Gastrocnemius medialis (tissue), 4 donors: Measurements from ENCODE around the gene PLD5. TPM values are rescaled to one million over a fixed set of nuclear protein-coding genes. Genes with fewer than 3 reads are reported as not detected.

Experiments used
- ATAC-seq, 2 donors: fragments of 150-250 bp; one replicate each; pipeline ENCODE4 v1.9.1; 2016
- DNase-seq, 2 donors: peaks; one replicate each; pipeline ENCODE4 v3.0.0-alpha.2; 2019
- H3K27ac ChIP-seq, 4 donors: fragments of 200-600 bp; sonication (generic); 1 replicate in 1 of 4; 2 replicates in 3 of 4; pipeline ENCODE4 v1.5.1; 2016 to 2018; ENCODE audit warnings: mild to moderate bottlenecking in 2 of 4, moderate library complexity in 1 of 4
- H3K27me3 ChIP-seq, 3 donors: fragments of 200-600 bp; sonication (generic) in 2 of 3; 1 replicate in 1 of 3; 2 replicates in 2 of 3; pipeline versions ENCODE4 v1.5.1 to v1.6.0; 2016 to 2019; ENCODE audit warnings: mild to moderate bottlenecking in 1 of 3, moderate library complexity in 1 of 3
- H3K36me3 ChIP-seq, 2 donors: fragments of 200-600 bp; sonication (generic) in 1 of 2; one replicate each; pipeline ENCODE4 v1.5.1; 2017 to 2018
- H3K4me1 ChIP-seq, 2 donors: fragments of 200-600 bp; sonication (generic) in 1 of 2; one replicate each; pipeline ENCODE4 v1.5.1; 2016 to 2017; ENCODE audit warnings: mild to moderate bottlenecking in 2 of 2
- H3K4me3 ChIP-seq, 4 donors: fragments of 200-600 bp; sonication (generic) in 3 of 4; 1 replicate in 1 of 4; 2 replicates in 3 of 4; pipeline ENCODE4 v1.5.1; 2016 to 2019; ENCODE audit warnings: mild to moderate bottlenecking in 2 of 4
- H3K9me3 ChIP-seq, 3 donors: fragments of 200-600 bp; sonication (generic) in 2 of 3; 1 replicate in 1 of 3; 2 replicates in 2 of 3; pipeline ENCODE4 v1.5.1; 2016 to 2019
- CTCF ChIP-seq, 5 experiments: fragments of 450-650 bp in 3 of 5; fragments of 200-600 bp in 2 of 5; sonication (generic) in 2 of 5; IDR thresholded peaks in 4 of 5; conservative IDR thresholded peaks in 1 of 5; 1 replicate in 4 of 5; 2 replicates in 1 of 5; pipeline ENCODE4 v1.5.1; 2016 to 2019; ENCODE audit warnings: antibody characterized with exemption in 5 of 5, mild to moderate bottlenecking in 3 of 5, moderate library complexity in 3 of 5
- POLR2A ChIP-seq, 2 donors: fragments of 450-650 bp; IDR thresholded peaks; one replicate each; pipeline ENCODE4 v1.6.1; 2017; ENCODE audit warnings: antibody characterized with exemption in 2 of 2, mild to moderate bottlenecking in 2 of 2, moderate library complexity in 2 of 2
- in situ Hi-C, 4 donors: fragments of 200-750 bp; cut with MboI; loops; one replicate each; pipeline versions ENCODE4 v1.15.0 to v1.8.0; 2017; ENCODE audit warnings: low sequenced_read_pairs in 4 of 4
- intact Hi-C: fragments of 100-400 bp; cut with DNase I; formaldehyde crosslinking; loops from one replicate; pipeline ENCODE4 v1.15.1; 2023; ENCODE audit warnings: low total_unique reads
- total RNA-seq, 4 donors: library from RNA; depleted of rRNA; stranded (reverse); fragments of >200 nt; gene quantifications; one replicate each; pipeline versions ENCODE4 v1.1.0 to v1.2.3, GENCODE V29; 2016

The PLD5 gene
- total RNA-seq, 4 donors from 2014 or later: 0.04 TPM; not detected in 3

DNA sequence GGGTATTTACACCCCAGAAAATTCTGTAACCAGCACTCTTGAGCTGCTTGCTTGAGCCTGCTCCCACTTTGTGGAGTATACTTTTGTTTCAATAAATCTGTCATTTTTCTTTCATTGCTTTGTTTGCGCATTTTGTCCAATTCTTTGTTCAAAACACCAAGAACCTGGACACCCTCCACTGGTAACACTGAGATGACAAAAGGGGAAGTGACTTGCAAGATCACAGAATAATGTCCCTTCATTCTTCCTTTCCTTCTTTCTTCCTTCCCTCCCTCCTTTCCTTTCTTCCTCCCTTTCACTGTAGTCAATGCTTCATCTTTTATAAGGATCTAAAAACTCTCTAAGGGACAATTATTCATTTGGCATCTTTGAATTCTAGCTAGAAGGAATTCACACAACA lies 391.1 kb downstream of the PLD5 start:
- Histone ChIP-seq H3K4me1 (no peaks in the 10 kb centered on the region), H3K4me3 (no peak overlapping the region), H3K36me3 (no peaks in the 10 kb centered on the region), H3K9me3 (no peaks in the 10 kb centered on the region), H3K27me3 (no peaks in the 10 kb centered on the region), H3K27ac (no peak overlapping the region)
- TF ChIP-seq POLR2A (IDR thresholded peaks at IDR 0.05) (no peak), CTCF (IDR thresholded peaks at IDR 0.05 in 4 of 5, conservative IDR thresholded peaks at IDR 0.05 in 1 of 5) (no peak)
- in situ Hi-C loops (no loop called here), intact Hi-C loops (no loop called here)
- DNase-seq (no peak), ATAC-seq (no peak)

DNA sequence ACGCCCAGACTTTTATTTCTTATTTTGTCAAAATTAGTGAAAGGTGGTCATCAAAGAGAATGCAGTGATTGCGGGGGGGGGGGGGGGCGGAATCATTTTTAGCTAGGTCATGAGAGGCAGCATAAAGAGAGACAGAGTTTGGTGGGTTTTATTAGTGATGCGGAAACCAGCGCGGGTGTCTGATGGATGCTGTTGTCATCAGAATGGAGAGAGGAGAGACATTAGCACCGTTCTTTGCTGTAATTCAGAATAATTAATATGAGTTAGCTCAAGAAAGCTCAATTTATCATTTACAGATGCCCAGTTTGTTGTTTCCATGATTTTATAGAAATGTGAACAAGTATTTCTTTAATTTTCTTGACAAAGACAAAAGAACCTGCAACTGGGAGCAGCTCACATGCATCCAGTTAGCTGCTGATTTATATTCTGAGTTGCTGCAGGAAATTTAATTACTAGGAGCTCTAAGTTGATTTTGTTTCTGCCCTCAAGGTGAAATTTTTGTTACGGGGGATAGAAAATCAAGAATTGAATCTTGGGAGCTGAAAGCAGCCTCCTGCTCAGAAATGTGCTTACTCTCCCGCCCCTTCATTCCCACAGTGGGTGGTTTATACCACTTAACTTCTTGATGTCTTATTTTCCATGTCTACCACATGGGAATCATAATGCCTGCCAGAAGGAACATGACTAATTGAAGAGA lies 392.2 kb downstream of the PLD5 start:
- Histone ChIP-seq H3K36me3 (no peaks in the 10 kb centered on the region), H3K27me3 (no peaks in the 10 kb centered on the region), H3K4me3 (no peak overlapping the region), H3K4me1 (no peaks in the 10 kb centered on the region), H3K9me3 (no peaks in the 10 kb centered on the region), H3K27ac (no peak overlapping the region)
- intact Hi-C loops: no loop called here
- TF ChIP-seq POLR2A (IDR thresholded peaks at IDR 0.05) (no peak), CTCF (IDR thresholded peaks at IDR 0.05 in 4 of 5, conservative IDR thresholded peaks at IDR 0.05 in 1 of 5) (no peak)
- in situ Hi-C loops: no loop called here
- DNase-seq (no peak), ATAC-seq (no peak)

DNA sequence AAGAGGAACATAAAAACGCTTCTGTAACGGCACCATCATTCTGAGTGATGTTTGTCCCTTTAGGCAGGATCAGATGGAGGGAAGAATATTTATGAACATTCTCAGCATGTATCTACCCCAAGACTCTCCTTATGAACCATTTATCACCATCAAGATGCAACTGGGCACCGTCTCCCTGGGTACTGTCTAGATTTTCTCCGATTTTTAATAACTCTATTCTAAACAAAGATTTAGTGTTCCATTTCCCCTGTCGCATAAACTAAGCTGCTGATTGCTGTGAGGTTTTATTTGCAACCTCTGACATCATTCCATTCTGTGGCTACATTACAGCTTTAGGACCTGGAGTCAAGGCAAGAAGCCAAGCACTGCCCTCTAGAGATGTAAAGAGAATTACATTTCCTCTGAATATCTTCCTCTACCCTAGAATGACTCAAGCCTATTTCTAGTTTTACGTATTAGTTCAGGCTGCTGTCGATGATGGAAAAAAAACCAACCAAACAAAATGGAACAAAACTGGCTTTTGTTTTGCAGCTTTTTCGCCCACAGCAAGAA lies 395.5 kb downstream of the PLD5 start:
- no peaks in the 10 kb centered on the region for H3K27me3 ChIP-seq
- DNase-seq (no peak), ATAC-seq (no peak)
- H3K36me3 ChIP-seq: no peaks in the 10 kb centered on the region
- in situ Hi-C loops: no loop called here
- H3K27ac ChIP-seq: no peak overlapping the region
- no peaks in the 10 kb centered on the region for H3K9me3 ChIP-seq
- intact Hi-C loops: no loop called here
- no peak overlapping the region for H3K4me3 ChIP-seq
- no peaks in the 10 kb centered on the region for H3K4me1 ChIP-seq
- TF ChIP-seq CTCF (IDR thresholded peaks at IDR 0.05 in 4 of 5, conservative IDR thresholded peaks at IDR 0.05 in 1 of 5) (no peak), POLR2A (IDR thresholded peaks at IDR 0.05) (no peak)

GRCh38 chr1:242120432-242120831 lies 404.1 kb downstream of the PLD5 start:
- H3K36me3 ChIP-seq: no peaks in the 10 kb centered on the region
- in situ Hi-C loops (no loop called here), intact Hi-C loops (no loop called here)
- no peaks in the 10 kb centered on the region for H3K4me1 ChIP-seq
- H3K9me3 ChIP-seq: no peaks in the 10 kb centered on the region
- TF ChIP-seq POLR2A (IDR thresholded peaks at IDR 0.05) (no peak), CTCF (IDR thresholded peaks at IDR 0.05 in 4 of 5, conservative IDR thresholded peaks at IDR 0.05 in 1 of 5) (no peak)
- DNase-seq: no peak
- H3K4me3 ChIP-seq: no peak overlapping the region
- no peaks in the 10 kb centered on the region for H3K27me3 ChIP-seq
- ATAC-seq: no peak
- H3K27ac ChIP-seq: no peak overlapping the region
